Measurements from ENCODE around the gene PUSL1.

The PUSL1 gene

DNA sequence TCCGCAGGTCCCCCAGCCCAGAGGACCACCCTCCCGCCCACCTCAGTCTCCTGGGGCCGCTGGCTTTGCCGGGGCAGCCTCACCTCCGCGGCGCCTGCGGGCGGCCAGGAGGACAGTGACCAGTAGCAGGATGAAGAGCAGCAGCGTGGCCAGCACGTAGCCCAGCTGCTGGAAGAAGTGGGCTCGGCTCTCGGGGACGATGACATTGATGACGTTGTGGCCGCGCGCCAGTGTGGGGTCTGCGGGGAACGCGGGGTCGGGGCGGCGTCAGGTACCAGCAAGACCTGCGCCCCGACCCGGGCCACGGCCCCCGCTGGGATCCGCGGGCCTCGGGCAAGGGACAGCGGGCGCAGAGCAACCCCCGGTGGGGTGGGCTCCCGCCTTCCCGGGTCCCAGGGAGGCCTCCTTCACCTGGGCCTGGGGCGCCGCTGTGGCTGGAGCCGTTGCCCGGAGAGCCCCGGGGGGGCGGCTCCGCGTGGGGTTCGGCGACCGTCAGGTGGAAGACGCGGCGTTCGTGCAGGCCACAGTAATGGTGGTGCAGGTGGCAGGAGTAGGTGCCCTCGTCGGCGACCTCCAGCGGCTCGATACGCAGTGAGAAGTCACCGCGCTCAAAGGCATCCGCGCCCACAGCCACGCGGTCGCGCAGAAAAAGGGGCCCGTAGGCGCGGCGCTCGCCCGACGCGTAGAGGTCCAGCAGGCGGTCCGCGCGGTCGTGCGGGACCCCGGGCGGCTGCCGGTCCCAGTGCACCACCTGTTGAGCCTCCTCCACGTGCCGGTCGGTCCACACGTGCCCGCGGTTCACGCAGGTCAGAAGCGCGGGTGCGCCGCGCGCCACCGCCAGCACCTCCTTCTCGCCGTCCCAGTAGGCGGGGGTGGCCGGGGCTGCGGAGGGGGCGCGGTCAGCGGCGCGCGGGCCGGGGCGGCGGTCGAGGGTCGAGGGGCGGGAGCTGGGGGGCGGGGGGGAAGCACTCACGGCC, 46.2 kb downstream of the PUSL1 start:
- TF ChIP-seq GATA2 (IDR thresholded peaks at IDR 0.05; ENCODE audit: low read depth, low read length) (no peak), GATA3 (IDR thresholded peaks at IDR 0.05; ENCODE audit: low read depth, low read length) (no peak)

DNA sequence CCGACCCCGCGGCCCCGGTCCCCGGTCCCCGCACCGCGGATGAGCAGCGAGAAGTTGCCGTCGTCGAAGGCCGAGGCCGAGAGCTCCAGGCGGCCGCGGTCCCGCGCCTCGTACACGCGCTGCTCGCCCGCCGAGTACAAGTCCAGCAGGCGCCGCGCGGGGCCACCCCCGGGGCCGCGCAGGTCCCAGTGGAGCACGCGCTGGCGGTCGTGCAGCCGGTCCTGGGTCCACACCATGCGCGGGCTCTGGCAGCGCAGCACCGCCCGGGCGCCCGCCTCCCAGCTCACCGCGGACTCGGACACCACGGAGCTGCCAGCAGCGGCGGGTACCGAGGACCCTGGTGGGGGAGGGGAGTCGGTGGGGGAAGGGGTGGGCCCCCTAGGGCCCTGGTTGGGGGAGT, 47.0 kb downstream of the PUSL1 start:
- TF ChIP-seq GATA2 (IDR thresholded peaks at IDR 0.05; ENCODE audit: low read depth, low read length) = no peak
- TF ChIP-seq GATA3 (IDR thresholded peaks at IDR 0.05; ENCODE audit: low read depth, low read length) = no peak

DNA sequence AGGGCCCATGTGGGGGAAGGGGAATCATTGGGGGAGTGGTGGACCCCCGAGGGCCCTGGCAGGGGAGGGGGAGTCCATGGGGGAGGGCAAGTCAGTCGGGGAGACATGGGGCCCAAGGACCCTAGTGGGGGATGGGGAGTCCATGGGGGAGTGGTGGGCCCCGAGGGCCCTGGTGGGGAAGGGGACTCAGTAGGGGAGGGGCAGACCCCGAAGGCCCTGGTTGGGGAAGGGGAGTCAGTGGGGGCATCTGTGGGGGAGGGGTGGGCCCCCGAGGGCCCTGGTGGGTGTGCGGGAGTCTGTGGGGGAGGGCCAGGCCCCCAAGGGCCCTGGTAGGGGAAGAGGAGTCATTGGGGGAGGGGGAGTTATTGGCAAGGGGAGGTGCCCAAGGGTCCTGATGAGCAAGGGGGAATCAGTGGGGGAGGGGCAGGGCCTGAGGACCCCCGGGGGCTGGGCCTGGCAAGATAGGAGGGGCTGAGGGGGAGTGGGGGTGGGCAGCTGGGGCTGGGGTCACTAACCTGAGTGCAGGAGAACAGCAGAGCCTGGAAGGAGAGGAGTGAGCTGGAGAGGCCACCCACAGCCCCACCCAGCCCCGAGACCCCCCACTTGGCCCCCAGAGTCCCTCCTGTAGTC, 47.9 kb downstream of the PUSL1 start:
- TF ChIP-seq GATA3 (IDR thresholded peaks at IDR 0.05; ENCODE audit: low read depth, low read length) (no peak), GATA2 (IDR thresholded peaks at IDR 0.05; ENCODE audit: low read depth, low read length) (no peak)

DNA sequence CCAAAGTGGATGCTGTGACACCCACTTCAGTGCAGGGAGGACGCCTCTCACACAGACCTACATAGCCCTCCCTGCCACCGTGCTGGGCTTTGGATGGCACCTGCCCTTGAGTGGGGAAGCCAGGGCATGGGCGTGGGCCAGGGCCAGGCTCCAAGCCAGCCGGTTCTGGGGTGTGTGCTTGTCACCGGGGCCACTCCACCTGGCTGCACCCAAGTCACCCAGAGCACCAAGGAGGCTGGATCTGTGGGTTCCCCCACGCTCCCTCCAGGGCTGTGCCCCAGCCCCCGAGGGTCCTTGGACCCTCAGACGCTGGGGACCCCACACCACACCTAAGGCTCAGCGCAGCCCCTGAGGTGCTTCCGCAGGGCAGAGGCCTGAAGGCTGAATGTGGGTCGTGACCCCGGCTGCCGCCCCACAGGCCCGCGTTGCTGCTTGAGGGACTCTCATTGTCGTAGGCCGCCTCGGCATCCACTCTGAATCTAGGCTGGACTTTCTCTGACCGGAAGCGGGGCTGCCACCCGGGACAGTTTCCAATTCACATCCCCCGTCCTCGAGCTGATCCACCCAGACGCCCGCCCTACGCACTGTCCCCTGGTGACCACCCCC, 48.5 kb downstream of the PUSL1 start:
- no peak for TF ChIP-seq GATA3 (IDR thresholded peaks at IDR 0.05; ENCODE audit: low read depth, low read length)
- no peak for TF ChIP-seq GATA2 (IDR thresholded peaks at IDR 0.05; ENCODE audit: low read depth, low read length)

DNA sequence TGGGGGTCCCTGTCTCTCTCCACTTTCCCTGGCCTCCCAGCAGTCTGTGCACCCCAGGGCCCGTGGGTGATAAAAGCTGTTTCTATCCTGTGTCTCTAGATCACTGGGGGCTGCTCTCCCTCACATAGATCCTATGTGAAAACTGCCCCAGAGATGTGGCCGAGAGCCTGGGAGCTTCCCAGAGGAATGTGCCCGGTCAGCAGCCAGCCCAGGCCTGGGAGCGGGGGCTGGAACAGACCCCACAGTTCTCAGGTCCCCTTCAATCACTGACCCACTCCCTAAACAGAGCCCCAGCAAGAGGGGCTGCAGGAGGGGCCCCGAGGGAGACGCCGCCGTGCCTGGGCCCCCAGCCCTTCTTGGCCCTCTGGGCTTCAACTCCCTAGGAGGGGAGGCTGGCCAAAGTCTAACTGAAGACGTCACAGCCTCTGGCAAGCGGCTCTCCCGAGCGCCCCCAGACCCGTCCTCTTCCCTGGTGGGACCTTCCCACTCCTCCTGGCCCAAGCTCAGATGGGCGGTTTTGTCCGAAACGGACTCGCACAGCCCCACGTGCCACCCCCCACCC, 49.6 kb downstream of the PUSL1 start:
- TF ChIP-seq GATA2 (IDR thresholded peaks at IDR 0.05; ENCODE audit: low read depth, low read length) (no peak), GATA3 (IDR thresholded peaks at IDR 0.05; ENCODE audit: low read depth, low read length) (no peak)

DNA sequence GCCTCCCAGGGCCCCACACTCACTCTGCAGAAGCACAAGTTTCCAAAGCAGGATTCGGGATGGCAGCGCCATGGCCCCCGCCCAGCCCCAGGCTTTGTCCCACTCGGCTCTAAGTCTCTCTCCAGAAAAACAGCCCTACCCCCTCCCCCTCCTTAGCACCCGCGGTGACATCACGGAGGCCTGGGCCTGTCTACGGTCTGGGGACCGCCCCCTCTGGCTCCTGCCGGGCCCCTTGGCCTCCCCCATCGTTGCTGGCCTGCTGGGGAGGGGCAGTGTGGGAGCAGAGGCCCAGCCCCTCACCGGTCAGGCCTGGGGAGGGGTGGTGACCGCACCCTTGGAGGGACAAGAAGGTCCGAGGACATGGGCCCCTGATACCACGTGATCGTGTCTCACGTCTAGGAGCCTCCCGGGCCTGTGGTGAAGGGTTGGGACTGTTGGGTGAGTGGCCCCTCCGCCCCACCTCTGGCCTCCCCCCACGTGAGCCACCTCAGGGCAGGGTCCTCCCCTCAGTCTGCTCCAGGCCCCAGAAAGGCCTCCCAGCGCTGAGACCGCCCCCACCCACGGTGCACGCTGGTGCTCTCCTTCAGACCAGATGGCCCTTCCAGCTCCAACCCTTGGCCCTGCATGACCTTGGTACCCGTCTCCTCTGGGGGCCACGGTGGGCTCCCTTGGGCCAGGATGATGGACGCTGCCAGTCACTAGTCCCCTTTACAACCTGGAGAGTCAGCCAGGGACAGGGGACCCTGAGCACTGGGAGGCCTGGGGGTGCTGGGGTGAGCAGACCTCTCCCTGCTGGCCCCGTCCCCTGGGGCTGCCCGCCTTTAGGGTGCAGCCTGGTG, 50.3 kb downstream of the PUSL1 start, which contains the start of gene MXRA8:
TSS of gene MXRA8 (minus strand) at position 123 of the 839 bp plus-strand sequence. CDS start at position 72, 51 bp downstream.
- no peak for TF ChIP-seq GATA3 (IDR thresholded peaks at IDR 0.05; ENCODE audit: low read depth, low read length)
- no peak for TF ChIP-seq GATA2 (IDR thresholded peaks at IDR 0.05; ENCODE audit: low read depth, low read length)

DNA sequence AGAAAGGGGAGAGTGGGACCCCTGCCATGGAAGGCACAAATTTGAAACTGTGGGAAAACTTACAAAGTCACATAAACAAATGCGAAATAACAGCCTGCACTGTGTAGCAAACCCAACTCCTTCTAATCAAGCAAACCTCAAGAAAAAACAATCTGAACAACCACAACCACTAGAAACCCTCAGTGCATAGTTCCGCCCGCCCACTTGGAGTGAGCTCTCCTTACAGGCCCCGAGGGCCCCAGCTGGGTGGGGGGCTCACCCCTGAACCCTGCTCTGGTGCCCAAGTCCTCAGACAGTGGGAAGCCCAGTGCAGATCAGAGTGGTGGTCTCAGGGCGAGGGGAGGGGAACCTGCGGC, 50.9 kb downstream of the PUSL1 start:
- TF ChIP-seq GATA2 (IDR thresholded peaks at IDR 0.05; ENCODE audit: low read depth, low read length) (no peak), GATA3 (IDR thresholded peaks at IDR 0.05; ENCODE audit: low read depth, low read length) (no peak)

DNA sequence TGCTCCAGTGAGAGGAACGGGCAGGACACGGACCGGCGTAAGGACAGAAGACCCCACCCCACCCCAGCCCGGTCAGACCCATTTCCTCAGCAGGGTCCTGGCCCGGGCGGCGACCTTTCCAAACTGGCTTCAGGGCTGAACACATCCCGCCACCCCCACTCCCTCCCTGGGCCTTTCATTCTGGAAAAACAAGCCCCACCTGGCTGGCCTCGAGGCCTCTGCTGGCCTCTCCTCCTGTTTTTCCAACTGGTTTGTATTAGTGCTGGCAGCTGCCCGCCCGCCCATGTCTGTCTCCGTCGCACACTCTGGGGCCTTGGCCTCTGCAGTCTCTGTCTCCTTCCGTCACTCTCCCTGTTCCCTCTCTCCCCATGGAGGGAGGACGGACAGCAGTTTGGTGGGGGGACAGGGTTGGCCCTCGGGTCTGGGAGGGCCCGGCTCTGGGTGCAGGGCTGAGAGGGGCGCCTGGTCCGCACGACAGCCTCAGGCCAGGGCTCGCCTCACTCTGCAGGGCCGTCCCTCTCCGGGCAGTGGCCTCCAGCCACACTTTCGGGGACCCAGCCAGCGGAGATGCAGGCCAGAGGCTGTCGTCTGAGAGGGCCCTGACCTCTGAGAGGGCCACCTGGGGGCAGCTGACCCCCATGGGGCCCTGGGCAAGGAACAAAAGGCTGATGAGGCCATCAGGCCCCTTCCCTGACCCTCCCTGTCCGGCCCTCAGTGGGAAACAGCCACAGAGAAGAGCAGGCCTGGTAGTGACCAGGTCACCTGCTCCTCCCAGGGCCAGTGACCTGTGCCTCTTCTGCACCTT, 51.5 kb downstream of the PUSL1 start:
- TF ChIP-seq GATA3 (IDR thresholded peaks at IDR 0.05; ENCODE audit: low read depth, low read length) (no peak), GATA2 (IDR thresholded peaks at IDR 0.05; ENCODE audit: low read depth, low read length) (no peak)

DNA sequence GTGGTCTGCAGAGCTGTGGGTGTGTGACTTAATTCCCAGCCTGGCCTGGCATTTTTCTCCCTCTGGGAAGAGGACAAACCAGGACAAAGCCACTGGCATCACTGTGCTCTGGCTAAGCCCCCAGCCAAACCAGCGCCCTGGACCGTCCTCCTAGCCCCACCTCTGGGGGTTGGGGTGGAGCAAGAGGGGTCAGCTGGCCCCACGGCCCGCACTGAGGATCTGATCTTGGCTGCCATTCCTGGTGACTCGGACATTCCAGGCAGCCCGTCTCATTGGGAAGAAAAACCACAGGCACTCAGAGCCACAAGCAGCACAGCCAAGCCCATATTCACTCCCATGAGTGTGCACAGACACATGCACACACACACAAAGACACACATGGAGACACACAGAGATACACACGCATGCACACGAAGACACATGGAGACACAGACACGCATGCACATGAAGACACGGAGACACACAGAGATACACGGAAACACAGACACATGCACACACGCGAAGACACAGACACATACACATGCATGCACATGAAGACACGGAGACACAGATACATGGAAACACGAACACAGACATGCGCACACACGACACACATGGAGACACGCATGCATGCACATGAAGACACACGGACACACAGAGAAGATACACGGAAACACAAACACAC, 52.2 kb downstream of the PUSL1 start:
- TF ChIP-seq GATA3 (IDR thresholded peaks at IDR 0.05; ENCODE audit: low read depth, low read length) = no peak
- no peak for TF ChIP-seq GATA2 (IDR thresholded peaks at IDR 0.05; ENCODE audit: low read depth, low read length)

Measured in SH-SY5Y (cell line).